GM23338 (cell line): ENCODE results near the gene PLXNB2. TPM values are rescaled to one million over a fixed set of nuclear protein-coding genes. Genes with fewer than 3 reads are reported as not detected.

Experiments used
- ATAC-seq: fragments of 200-7000 bp; cut with Tn5 transposase; 3 replicates; pipeline ENCODE4 v1.9.1; 2020
- DNase-seq: peaks from one replicate; pipeline ENCODE4 v3.0.0-alpha.2; 2015; ENCODE audit warnings: low spot score
- H2AFZ ChIP-seq: fragments of 200-600 bp; sonication (generic); 2 replicates; pipeline ENCODE4 v1.8.0; 2016; ENCODE audit warnings: antibody characterized with exemption, mild to moderate bottlenecking, moderate library complexity
- H3F3A ChIP-seq: fragments of 200-600 bp; sonication (generic); replicated peaks from 2 replicates; pipeline ENCODE4 v1.8.0; 2017; ENCODE audit warnings: antibody characterized with exemption, mixed run types, low read depth
- H3K27ac ChIP-seq: fragments of 200-600 bp; sonication (generic); 2 replicates; pipeline ENCODE4 v1.6.1; 2016; ENCODE audit warnings: low read depth
- H3K27me3 ChIP-seq: fragments of 200-600 bp; sonication (generic); 2 replicates; pipeline ENCODE4 v1.8.0; 2016; ENCODE audit warnings: mild to moderate bottlenecking, mixed run types, moderate library complexity; ENCODE audit not compliant: insufficient read depth
- H3K36me3 ChIP-seq: fragments of 200-600 bp; sonication (generic); 2 replicates; pipeline ENCODE4 v1.8.0; 2016; ENCODE audit warnings: mild to moderate bottlenecking; ENCODE audit not compliant: insufficient read depth
- H3K4me1 ChIP-seq: fragments of 200-600 bp; sonication (generic); 2 replicates; pipeline ENCODE4 v1.8.0; 2016; ENCODE audit warnings: mild to moderate bottlenecking, moderate library complexity; ENCODE audit not compliant: insufficient read depth
- H3K4me2 ChIP-seq: fragments of 200-600 bp; sonication (generic); 2 replicates; pipeline ENCODE4 v1.7.1; 2017; ENCODE audit warnings: mixed run types
- H3K4me3 ChIP-seq: fragments of 200-600 bp; sonication (generic); 2 replicates; pipeline ENCODE4 v1.6.1; 2016; ENCODE audit warnings: mixed run types
- H3K79me2 ChIP-seq: fragments of 200-600 bp; sonication (generic); replicated peaks from 2 replicates; pipeline ENCODE4 v1.8.0; 2017; ENCODE audit warnings: mild to moderate bottlenecking; ENCODE audit not compliant: insufficient read depth
- H3K9me2 ChIP-seq: fragments of 200-600 bp; sonication (generic); 2 replicates; pipeline ENCODE4 v1.8.0; 2017; ENCODE audit not compliant: insufficient read depth
- H4K20me1 ChIP-seq: fragments of 200-600 bp; sonication (generic); replicated peaks from 2 replicates; pipeline ENCODE4 v1.8.0; 2017; ENCODE audit warnings: mild to moderate bottlenecking; ENCODE audit not compliant: insufficient read depth
- H3K27ac Mint-ChIP-seq: 2 replicates; pipeline ENCODE4 v1.8.0; 2020; ENCODE audit warnings: inconsistent platforms, mild to moderate bottlenecking, moderate library complexity, mixed read lengths
- H3K27me3 Mint-ChIP-seq: 3 replicates; pipeline ENCODE4 v1.8.0; 2022; ENCODE audit warnings: low read depth, mild to moderate bottlenecking, moderate library complexity, mixed read lengths, inconsistent platforms; ENCODE audit not compliant: insufficient read depth, poor library complexity
- H3K36me3 Mint-ChIP-seq: 3 replicates; pipeline ENCODE4 v1.8.0; 2021; ENCODE audit warnings: low read depth, mild to moderate bottlenecking, inconsistent platforms, moderate library complexity, mixed read lengths
- H3K4me1 Mint-ChIP-seq: 3 replicates; pipeline ENCODE4 v1.8.0; 2020; ENCODE audit warnings: mild to moderate bottlenecking, inconsistent platforms, mixed read lengths
- H3K4me3 Mint-ChIP-seq: 3 replicates; pipeline ENCODE4 v1.8.0; 2021; ENCODE audit warnings: moderate library complexity, mild to moderate bottlenecking, inconsistent platforms, mixed read lengths
- H3K9me3 Mint-ChIP-seq: 3 replicates; pipeline ENCODE4 v1.8.0; 2020; ENCODE audit warnings: moderate library complexity, mild to moderate bottlenecking, inconsistent platforms, mixed read lengths
- EZH2phosphoT487 ChIP-seq: fragments of 200-600 bp; sonication (generic); IDR thresholded peaks from one replicate; pipeline ENCODE4 v1.8.1; 2018; ENCODE audit warnings: antibody characterized with exemption; ENCODE audit not compliant: unreplicated experiment
- JUNB ChIP-seq: IDR thresholded peaks from one replicate; pipeline ENCODE4 v1.6.1; 2016; ENCODE audit warnings: antibody characterized with exemption; ENCODE audit not compliant: unreplicated experiment
- NANOG ChIP-seq: IDR thresholded peaks from 2 replicates; pipeline ENCODE4 v1.6.1; 2016; ENCODE audit warnings: antibody characterized with exemption, borderline replicate concordance
- POLR2AphosphoS5 ChIP-seq: IDR thresholded peaks from 2 replicates; pipeline ENCODE4 v1.6.1; 2016; ENCODE audit warnings: antibody characterized with exemption, low read depth
- REST ChIP-seq: IDR thresholded peaks from one replicate; pipeline ENCODE4 v1.6.1; 2018; ENCODE audit warnings: antibody characterized with exemption; ENCODE audit not compliant: unreplicated experiment
- STAT1 ChIP-seq: IDR thresholded peaks from one replicate; pipeline ENCODE4 v1.6.1; 2016; ENCODE audit warnings: antibody characterized with exemption; ENCODE audit not compliant: unreplicated experiment
- ZNF114 ChIP-seq: fragments of 250-450 bp; sonication (Bioruptor Pico); IDR thresholded peaks from 2 replicates; pipeline ENCODE4 v1.5.0; 2020; ENCODE audit warnings: mild to moderate bottlenecking, moderate library complexity
- polyA plus RNA-seq: library from polyadenylated mRNA; unstranded; fragments of >200 nt; fragmentation: Nextera tagmentation; extraction: Ambion mirVana; gene quantifications from 2 replicates; pipeline ENCODE4 v1.2.1, GENCODE V29; 2016
- total RNA-seq: library from RNA; depleted of rRNA; stranded (reverse); fragments of >200 nt; shearing (Covaris generic); gene quantifications from 2 replicates; pipeline ENCODE4 v1.2.3, GENCODE V29; 2014
- TF ChIP-seq, protein P1 (sequence below), 2 experiments: fragments of 200-600 bp in 1 of 2; sonication (generic) in 1 of 2; conservative IDR thresholded peaks; 2 replicates each; pipeline versions ENCODE4 v1.5.1 to v1.6.1; 2016 to 2017; ENCODE audit warnings: antibody characterized with exemption in 2 of 2, low read depth in 2 of 2, mild to moderate bottlenecking in 2 of 2, moderate library complexity in 1 of 2
- TF ChIP-seq, protein P2 (sequence below): IDR thresholded peaks from 2 replicates; pipeline ENCODE4 v1.6.1; 2016; ENCODE audit warnings: antibody characterized with exemption

The PLXNB2 gene
- total and polyA plus RNA-seq, 2 experiments from 2014 or later: 29.1 to 66.3 TPM

- H3K27ac ChIP-seq: no peak overlapping the region
- H3K4me3 Mint-ChIP-seq: peak overlapping the region; percentile 64; the same call in 2 of the 3 replicates
- no peak for TF ChIP-seq EZH2phosphoT487
- TF ChIP-seq, protein P1, sequence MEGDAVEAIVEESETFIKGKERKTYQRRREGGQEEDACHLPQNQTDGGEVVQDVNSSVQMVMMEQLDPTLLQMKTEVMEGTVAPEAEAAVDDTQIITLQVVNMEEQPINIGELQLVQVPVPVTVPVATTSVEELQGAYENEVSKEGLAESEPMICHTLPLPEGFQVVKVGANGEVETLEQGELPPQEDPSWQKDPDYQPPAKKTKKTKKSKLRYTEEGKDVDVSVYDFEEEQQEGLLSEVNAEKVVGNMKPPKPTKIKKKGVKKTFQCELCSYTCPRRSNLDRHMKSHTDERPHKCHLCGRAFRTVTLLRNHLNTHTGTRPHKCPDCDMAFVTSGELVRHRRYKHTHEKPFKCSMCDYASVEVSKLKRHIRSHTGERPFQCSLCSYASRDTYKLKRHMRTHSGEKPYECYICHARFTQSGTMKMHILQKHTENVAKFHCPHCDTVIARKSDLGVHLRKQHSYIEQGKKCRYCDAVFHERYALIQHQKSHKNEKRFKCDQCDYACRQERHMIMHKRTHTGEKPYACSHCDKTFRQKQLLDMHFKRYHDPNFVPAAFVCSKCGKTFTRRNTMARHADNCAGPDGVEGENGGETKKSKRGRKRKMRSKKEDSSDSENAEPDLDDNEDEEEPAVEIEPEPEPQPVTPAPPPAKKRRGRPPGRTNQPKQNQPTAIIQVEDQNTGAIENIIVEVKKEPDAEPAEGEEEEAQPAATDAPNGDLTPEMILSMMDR (conservative IDR thresholded peaks at IDR 0.05; ENCODE audit: low read depth in 2 of 2): peak; percentile 68 to 86
- H3K27me3 ChIP-seq: no peaks in the 10 kb centered on the region
- H3K27me3 Mint-ChIP-seq: peaks cover 7% of the 10 kb centered on the region
- H3F3A ChIP-seq: peaks cover 4% of the 10 kb centered on the region; the same call in 1 of the 2 replicates
- H3K36me3 Mint-ChIP-seq: peaks cover 1% of the 10 kb centered on the region; the same call in 2 of the 3 replicates
- DNase-seq (peak; percentile 87), ATAC-seq (peak; percentile 72)
- peaks cover 3% of the 10 kb centered on the region; the same call in 1 of the 2 replicates for H4K20me1 ChIP-seq
- H3K4me1 Mint-ChIP-seq: peaks cover 7% of the 10 kb centered on the region
- no peaks in the 10 kb centered on the region for H3K36me3 ChIP-seq
- H3K4me1 ChIP-seq: no peaks in the 10 kb centered on the region
- H3K9me2 ChIP-seq: no peaks in the 10 kb centered on the region
- no peaks in the 10 kb centered on the region for H3K9me3 Mint-ChIP-seq
- no peak overlapping the region for H3K27ac Mint-ChIP-seq
- H3K4me3 ChIP-seq: peak overlapping the region; percentile 86
- H2AFZ ChIP-seq: peak overlapping the region; percentile 72; the same call in 1 of the 2 replicates
- H3K79me2 ChIP-seq: no peaks in the 10 kb centered on the region
- peak overlapping the region; percentile 96 for H3K4me2 ChIP-seq
Measured at GRCh38 chr22:50252082-50253045, 55.1 kb downstream of the PLXNB2 start.

GRCh38 chr22:50251477-50252081 lies 55.9 kb downstream of the PLXNB2 start:
- H3K4me1 ChIP-seq: no peaks in the 10 kb centered on the region
- H2AFZ ChIP-seq: peak overlapping the region; percentile 72; the same call in 1 of the 2 replicates
- H4K20me1 ChIP-seq: peaks cover 3% of the 10 kb centered on the region; the same call in 1 of the 2 replicates
- peaks cover 8% of the 10 kb centered on the region; the same call in 2 of the 3 replicates for H3K36me3 Mint-ChIP-seq
- H3K27me3 ChIP-seq: no peaks in the 10 kb centered on the region
- ATAC-seq (peak; percentile 17), DNase-seq (peak; percentile 49)
- H3K9me2 ChIP-seq: no peaks in the 10 kb centered on the region
- peaks cover 8% of the 10 kb centered on the region for H3K27me3 Mint-ChIP-seq
- peaks cover 10% of the 10 kb centered on the region for H3K4me1 Mint-ChIP-seq
- H3K36me3 ChIP-seq: no peaks in the 10 kb centered on the region
- no peak overlapping the region for H3K27ac Mint-ChIP-seq
- no peaks in the 10 kb centered on the region for H3K79me2 ChIP-seq
- H3K4me3 ChIP-seq: peak overlapping the region; percentile 86
- peak overlapping the region; percentile 96 for H3K4me2 ChIP-seq
- H3K4me3 Mint-ChIP-seq: peak overlapping the region; percentile 64
- no peaks in the 10 kb centered on the region for H3K9me3 Mint-ChIP-seq
- no peak overlapping the region for H3K27ac ChIP-seq
- H3F3A ChIP-seq: peaks cover 6% of the 10 kb centered on the region; the same call in 1 of the 2 replicates
- TF ChIP-seq JUNB: no peak
- TF ChIP-seq POLR2AphosphoS5: no peak; the same call in 1 of the 2 replicates
- no peak for TF ChIP-seq NANOG
- TF ChIP-seq REST: no peak
- TF ChIP-seq, protein P2, sequence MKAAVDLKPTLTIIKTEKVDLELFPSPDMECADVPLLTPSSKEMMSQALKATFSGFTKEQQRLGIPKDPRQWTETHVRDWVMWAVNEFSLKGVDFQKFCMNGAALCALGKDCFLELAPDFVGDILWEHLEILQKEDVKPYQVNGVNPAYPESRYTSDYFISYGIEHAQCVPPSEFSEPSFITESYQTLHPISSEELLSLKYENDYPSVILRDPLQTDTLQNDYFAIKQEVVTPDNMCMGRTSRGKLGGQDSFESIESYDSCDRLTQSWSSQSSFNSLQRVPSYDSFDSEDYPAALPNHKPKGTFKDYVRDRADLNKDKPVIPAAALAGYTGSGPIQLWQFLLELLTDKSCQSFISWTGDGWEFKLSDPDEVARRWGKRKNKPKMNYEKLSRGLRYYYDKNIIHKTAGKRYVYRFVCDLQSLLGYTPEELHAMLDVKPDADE: no peak
- TF ChIP-seq STAT1: no peak
- no peak for TF ChIP-seq ZNF114 (CRISPR knock-in tag)
- TF ChIP-seq, protein P1 (conservative IDR thresholded peaks at IDR 0.05; ENCODE audit: low read depth in 2 of 2): peak in 1 of 2 experiments; percentile 42; a peak in 2 of 4 replicates
